Activated CD8-positive, alpha-beta T cell treated with anti-CD3 and anti-CD28 coated beads for 36 hours (primary cell): ENCODE measurements around the gene CYGB. TPM values are rescaled to one million over a fixed set of nuclear protein-coding genes. Genes with fewer than 3 reads are reported as not detected.

Experiments
- ATAC-seq: fragments of 200-7000 bp; cut with Tn5 transposase; one replicate; pipeline ENCODE4 v1.10.0; 2021; ENCODE audit warnings: mild to moderate bottlenecking, moderate library complexity
- CTCF ChIA-PET: fragments of 350-600 bp; sonication (Branson Sonifier 250); formaldehyde crosslinking; loops from one replicate; lab custom pipeline; 2021; ENCODE audit warnings: antibody characterized with exemption; lab: Charles Lee
- POLR2A ChIA-PET: fragments of 350-600 bp; sonication (Branson Sonifier 250); formaldehyde crosslinking; loops from one replicate; lab custom pipeline; 2021; ENCODE audit warnings: antibody characterized with exemption; lab: Charles Lee
- DNase-seq: peaks from one replicate; pipeline ENCODE4 v3.0.0-alpha.2; 2020
- H3K27ac Mint-ChIP-seq: one replicate; pipeline ENCODE4 v1.8.0; 2021; ENCODE audit warnings: mild to moderate bottlenecking, mixed read lengths
- H3K27me3 Mint-ChIP-seq: one replicate; pipeline ENCODE4 v1.8.0; 2021; ENCODE audit warnings: mixed read lengths
- H3K36me3 Mint-ChIP-seq: one replicate; pipeline ENCODE4 v1.8.0; 2021; ENCODE audit warnings: low read depth, mixed read lengths
- H3K4me1 Mint-ChIP-seq: one replicate; pipeline ENCODE4 v1.8.0; 2021; ENCODE audit warnings: low read depth, mixed read lengths
- H3K4me3 Mint-ChIP-seq: one replicate; pipeline ENCODE4 v1.8.0; 2021; ENCODE audit warnings: mild to moderate bottlenecking, moderate library complexity, mixed read lengths
- H3K9me3 Mint-ChIP-seq: one replicate; pipeline ENCODE4 v1.8.0; 2021; ENCODE audit warnings: mixed read lengths
- intact Hi-C: fragments of 100-400 bp; cut with micrococcal nuclease; formaldehyde crosslinking; loops from one replicate; pipeline ENCODE4 v1.10.0; 2022
- total RNA-seq, 2 experiments: library from RNA; stranded (reverse); gene quantifications; one replicate each; pipeline ENCODE4 v1.2.3, GENCODE V29; 2021
- TF ChIP-seq, protein P1 (sequence below): fragments of 200-600 bp; IDR thresholded peaks from one replicate; pipeline ENCODE4 v1.8.0; 2022; ENCODE audit warnings: antibody characterized with exemption, mild to moderate bottlenecking

Gene CYGB
- total RNA-seq, 2 experiments from 2014 or later = 0.23 TPM; not detected in 1

DNA sequence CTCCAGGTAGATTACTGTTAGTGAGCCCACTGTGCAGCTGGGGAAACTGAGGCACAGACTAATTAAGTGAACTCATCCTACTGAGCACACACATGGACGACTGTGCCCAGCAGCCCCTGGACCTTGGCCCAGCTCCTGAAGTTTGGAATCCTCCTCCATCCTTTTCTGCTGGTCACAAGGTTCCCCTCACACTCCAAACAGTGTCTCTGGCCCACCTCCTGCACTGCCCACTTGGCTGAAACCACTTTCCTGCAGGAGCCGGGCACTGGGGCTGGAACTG lies 39.9 kb downstream of the CYGB start:
- peaks cover 61% of the 10 kb centered on the region for H3K4me1 Mint-ChIP-seq
- ATAC-seq = no peak
- POLR2A ChIA-PET = interaction anchor here (0.9 kb wide), 1 partner anchor 59 kb away, joined by 3 read pairs; no protein-coding TSS in a partner anchor

DNA sequence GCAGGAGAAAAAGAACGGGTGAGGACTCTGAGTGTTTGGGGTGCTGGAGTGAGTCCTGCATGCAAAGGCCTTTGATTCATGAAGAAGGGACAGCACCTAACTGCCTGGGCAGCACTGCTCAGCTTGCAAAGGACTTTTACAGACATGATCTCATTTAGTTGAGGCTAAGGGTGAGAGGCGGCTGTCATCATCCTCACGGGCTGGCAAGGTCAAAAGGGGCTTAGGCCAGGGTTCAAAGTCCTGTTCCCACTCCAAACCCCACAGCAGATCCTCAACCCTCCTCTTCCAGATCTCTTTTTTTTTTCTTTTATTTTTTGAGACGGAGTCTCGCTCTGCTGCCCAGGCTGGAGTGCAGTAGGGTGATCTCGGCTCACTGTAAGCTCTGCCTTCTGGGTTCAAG lies 41.0 kb downstream of the CYGB start:
- ATAC-seq (no peak), DNase-seq (peak; percentile 20)
- intact Hi-C loops = no loop called here
- H3K27me3 Mint-ChIP-seq = no peaks in the 10 kb centered on the region
- H3K36me3 Mint-ChIP-seq = no peaks in the 10 kb centered on the region
- POLR2A ChIA-PET = interaction anchor here (0.8 to 1.3 kb wide), 3 partner anchors 46 to 112 kb away, joined by 3 to 5 read pairs (median 4); partner anchors contain the start of gene SPHK1
- no peak overlapping the region for H3K27ac Mint-ChIP-seq
- no peaks in the 10 kb centered on the region for H3K9me3 Mint-ChIP-seq
- H3K4me1 Mint-ChIP-seq = peaks cover 64% of the 10 kb centered on the region
- H3K4me3 Mint-ChIP-seq = no peak overlapping the region
- CTCF ChIA-PET = interaction anchor here (1.2 kb wide), 1 partner anchor 89 kb away, joined by 3 read pairs; no protein-coding TSS in a partner anchor
- TF ChIP-seq, protein P1, sequence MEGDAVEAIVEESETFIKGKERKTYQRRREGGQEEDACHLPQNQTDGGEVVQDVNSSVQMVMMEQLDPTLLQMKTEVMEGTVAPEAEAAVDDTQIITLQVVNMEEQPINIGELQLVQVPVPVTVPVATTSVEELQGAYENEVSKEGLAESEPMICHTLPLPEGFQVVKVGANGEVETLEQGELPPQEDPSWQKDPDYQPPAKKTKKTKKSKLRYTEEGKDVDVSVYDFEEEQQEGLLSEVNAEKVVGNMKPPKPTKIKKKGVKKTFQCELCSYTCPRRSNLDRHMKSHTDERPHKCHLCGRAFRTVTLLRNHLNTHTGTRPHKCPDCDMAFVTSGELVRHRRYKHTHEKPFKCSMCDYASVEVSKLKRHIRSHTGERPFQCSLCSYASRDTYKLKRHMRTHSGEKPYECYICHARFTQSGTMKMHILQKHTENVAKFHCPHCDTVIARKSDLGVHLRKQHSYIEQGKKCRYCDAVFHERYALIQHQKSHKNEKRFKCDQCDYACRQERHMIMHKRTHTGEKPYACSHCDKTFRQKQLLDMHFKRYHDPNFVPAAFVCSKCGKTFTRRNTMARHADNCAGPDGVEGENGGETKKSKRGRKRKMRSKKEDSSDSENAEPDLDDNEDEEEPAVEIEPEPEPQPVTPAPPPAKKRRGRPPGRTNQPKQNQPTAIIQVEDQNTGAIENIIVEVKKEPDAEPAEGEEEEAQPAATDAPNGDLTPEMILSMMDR = no peak

More for the DNA sequence above, 39.9 kb downstream of the CYGB start:
- H3K4me3 Mint-ChIP-seq = no peak overlapping the region
- TF ChIP-seq, protein P1 = no peak
- intact Hi-C loops = no loop called here
- no peaks in the 10 kb centered on the region for H3K27me3 Mint-ChIP-seq
- H3K9me3 Mint-ChIP-seq = no peaks in the 10 kb centered on the region
- H3K27ac Mint-ChIP-seq = no peak overlapping the region
- CTCF ChIA-PET = interaction anchor here (1.0 to 1.8 kb wide), 4 partner anchors 10 to 194 kb away, joined by 3 to 5 read pairs (median 3); no protein-coding TSS in a partner anchor
- no peak for DNase-seq
- no peaks in the 10 kb centered on the region for H3K36me3 Mint-ChIP-seq

DNA sequence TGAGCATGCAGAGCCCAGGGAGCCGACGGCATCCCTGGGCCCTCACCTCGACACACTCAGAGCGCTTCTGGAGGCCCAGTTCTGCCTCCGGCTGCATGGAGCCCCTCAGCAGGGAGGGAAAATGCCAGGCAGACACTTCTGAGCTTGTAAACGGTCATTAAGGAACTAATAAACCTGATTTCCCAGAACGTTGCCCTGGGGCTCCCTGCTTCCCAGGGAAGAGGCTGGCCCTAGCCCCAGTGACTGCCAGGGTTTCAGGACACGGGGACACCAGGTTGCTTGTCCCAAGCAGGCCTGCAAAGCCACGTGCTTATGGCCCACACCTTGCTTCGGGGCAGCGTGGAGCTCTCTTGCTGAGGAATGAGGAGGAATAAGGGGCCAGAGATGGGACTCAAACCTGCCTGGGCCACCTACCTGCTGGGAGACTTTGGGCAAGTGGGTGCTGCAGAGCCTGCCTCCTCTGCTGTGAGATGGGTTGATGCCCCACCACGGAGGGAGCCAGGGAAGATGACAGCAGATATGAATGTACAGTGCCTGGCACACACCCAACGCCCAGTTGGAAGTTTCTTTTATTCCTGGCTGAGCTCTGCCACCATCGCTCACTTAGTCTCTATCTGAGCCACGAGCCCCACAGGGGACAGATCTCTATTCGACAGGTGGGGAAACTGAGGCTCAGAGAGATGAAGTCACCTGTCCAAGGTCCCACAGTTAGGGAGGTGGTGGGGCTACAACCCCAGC lies 41.7 kb downstream of the CYGB start:
- Mint-ChIP-seq H3K9me3 (no peaks in the 10 kb centered on the region), H3K27me3 (no peaks in the 10 kb centered on the region), H3K27ac (no peak overlapping the region), H3K36me3 (no peaks in the 10 kb centered on the region), H3K4me3 (no peak overlapping the region), H3K4me1 (peaks cover 67% of the 10 kb centered on the region)
- ChIA-PET POLR2A (interaction anchor here (0.8 to 1.3 kb wide), 4 partner anchors 10 to 111 kb away, joined by 3 to 5 read pairs (median 4); partner anchors contain the start of gene SPHK1), CTCF (interaction anchor here (1.0 kb wide), 1 partner anchor 87 kb away, joined by 4 read pairs; no protein-coding TSS in a partner anchor)
- no peak for DNase-seq
- TF ChIP-seq, protein P1 = no peak
- ATAC-seq = no peak
- intact Hi-C loops = no loop called here

DNA sequence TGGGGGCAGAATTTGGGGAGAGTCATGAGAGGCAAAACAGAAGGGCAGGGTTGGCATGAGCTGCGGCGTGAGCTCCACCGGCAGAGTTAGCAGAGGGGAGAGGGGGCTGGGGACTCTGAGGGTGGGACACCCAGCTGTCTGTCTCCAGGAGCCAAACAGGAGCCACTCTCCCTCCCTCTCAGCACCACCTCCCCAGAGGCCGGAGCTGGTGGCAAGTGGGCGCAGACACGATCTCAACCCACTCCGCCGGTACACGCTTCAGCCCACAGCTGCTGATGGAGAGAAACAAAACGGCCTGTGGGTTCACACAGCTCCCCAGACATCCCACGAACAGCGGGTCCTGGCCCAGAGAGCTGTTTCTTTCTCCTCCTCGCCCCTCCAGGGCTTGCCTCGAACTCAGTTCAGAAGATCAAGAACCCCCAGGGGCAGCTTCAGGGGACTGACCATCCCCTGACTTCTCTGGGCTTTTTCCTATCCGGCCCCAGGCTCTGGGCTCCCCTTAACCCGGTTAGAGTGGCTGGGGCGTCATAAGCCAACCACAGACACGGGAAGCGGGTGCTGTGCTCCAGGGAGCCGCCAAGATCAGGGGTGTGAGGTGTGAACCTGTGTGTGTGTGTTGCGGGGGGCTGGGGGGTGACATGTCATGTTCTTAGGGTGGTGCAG lies 43.9 kb downstream of the CYGB start:
- H3K27me3 Mint-ChIP-seq = no peaks in the 10 kb centered on the region
- TF ChIP-seq, protein P1 = no peak
- ChIA-PET CTCF (interaction anchor here (0.8 to 3.8 kb wide), 8 partner anchors 9 to 96 kb away, joined by 3 to 22 read pairs (median 4); partner anchors contain the start of gene AANAT), POLR2A (interaction anchor here (1.4 to 3.0 kb wide), 4 partner anchors 9 to 42 kb away, joined by 3 to 7 read pairs (median 3); partner anchors contain the start of gene UBE2O)
- intact Hi-C loops = no loop called here
- H3K9me3 Mint-ChIP-seq = no peaks in the 10 kb centered on the region
- no peaks in the 10 kb centered on the region for H3K36me3 Mint-ChIP-seq
- peak overlapping the region; percentile 58 for H3K4me3 Mint-ChIP-seq
- ATAC-seq = peak; percentile 4
- peaks cover 58% of the 10 kb centered on the region for H3K4me1 Mint-ChIP-seq
- H3K27ac Mint-ChIP-seq = peak overlapping the region; percentile 90
- DNase-seq = peak; percentile 54
